ENCODE data around the gene BSN.

BSN gene

DNA sequence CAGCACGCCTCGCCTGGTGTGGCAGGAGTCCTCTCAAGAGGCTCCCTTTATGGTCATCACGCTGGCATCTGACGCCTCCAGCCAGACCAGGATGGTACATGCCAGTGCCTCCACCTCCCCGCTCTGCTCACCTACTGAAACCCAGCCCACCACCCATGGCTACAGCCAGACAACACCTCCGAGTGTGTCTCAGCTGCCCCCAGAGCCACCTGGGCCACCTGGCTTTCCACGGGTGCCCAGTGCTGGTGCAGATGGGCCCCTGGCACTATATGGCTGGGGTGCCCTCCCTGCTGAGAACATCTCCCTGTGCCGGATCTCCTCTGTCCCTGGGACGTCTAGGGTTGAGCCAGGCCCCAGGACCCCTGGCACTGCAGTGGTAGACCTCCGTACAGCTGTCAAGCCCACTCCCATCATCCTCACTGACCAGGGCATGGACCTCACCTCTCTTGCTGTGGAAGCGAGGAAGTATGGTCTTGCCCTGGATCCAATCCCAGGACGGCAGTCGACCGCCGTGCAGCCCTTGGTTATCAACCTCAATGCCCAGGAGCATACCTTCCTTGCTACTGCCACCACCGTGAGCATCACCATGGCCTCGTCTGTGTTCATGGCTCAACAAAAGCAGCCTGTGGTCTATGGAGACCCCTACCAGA, 100.0 kb downstream of the BSN start:
- DNase-seq (ENCODE audit: low read depth in 2 of 3, low spot score in 2 of 3) = no peak

DNA sequence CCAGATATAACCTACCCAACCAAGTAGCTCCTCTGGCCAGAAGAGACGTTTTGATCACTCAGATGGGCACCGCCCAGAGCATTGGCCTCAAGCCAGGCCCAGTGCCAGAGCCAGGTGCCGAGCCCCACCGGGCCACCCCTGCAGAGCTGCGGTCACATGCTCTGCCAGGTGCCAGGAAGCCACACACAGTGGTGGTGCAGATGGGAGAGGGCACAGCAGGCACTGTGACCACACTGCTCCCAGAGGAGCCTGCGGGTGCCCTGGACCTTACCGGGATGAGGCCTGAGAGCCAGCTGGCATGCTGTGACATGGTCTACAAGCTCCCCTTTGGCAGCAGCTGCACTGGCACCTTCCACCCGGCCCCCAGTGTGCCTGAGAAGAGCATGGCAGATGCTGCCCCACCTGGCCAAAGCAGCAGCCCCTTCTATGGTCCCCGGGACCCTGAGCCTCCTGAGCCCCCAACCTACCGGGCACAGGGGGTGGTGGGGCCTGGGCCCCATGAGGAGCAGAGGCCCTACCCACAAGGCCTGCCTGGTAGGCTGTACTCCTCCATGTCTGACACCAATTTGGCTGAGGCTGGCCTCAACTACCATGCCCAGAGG, 100.8 kb downstream of the BSN start:
- no peak for DNase-seq (ENCODE audit: low read depth in 2 of 3, low spot score in 2 of 3)

DNA sequence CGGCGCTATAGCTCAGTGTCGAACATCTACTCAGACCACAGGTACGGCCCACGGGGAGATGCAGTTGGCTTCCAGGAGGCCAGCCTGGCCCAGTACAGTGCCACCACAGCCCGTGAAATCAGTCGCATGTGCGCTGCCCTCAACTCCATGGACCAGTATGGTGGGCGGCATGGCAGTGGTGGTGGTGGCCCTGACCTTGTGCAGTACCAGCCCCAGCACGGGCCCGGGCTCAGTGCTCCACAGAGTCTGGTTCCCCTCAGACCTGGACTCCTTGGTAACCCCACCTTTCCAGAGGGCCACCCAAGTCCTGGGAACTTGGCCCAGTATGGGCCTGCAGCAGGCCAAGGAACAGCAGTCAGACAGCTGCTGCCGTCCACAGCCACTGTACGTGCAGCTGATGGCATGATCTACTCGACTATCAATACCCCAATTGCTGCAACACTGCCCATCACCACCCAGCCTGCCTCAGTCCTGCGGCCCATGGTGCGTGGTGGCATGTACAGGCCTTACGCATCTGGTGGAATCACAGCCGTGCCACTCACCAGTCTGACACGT, 101.5 kb downstream of the BSN start:
- DNase-seq (ENCODE audit: low read depth in 2 of 3, low spot score in 2 of 3) = no peak

DNA sequence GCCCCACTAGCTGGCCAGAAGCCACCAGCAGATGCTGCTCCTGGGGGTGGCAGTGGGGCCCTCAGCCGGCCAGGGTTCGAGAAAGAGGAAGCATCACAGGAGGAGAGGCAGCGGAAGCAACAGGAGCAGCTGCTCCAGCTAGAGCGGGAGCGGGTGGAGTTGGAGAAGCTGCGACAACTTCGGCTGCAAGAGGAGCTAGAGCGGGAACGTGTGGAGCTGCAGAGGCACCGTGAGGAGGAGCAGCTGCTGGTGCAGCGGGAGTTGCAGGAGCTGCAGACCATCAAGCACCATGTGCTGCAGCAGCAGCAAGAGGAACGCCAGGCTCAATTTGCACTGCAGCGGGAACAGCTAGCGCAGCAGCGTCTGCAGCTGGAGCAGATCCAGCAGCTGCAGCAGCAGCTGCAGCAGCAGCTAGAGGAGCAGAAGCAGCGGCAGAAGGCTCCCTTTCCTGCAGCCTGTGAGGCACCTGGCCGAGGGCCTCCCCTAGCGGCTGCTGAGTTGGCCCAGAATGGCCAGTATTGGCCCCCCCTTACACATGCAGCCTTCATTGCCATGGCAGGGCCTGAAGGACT, 102.3 kb downstream of the BSN start:
- no peak for DNase-seq (ENCODE audit: low read depth in 2 of 3, low spot score in 2 of 3)

DNA sequence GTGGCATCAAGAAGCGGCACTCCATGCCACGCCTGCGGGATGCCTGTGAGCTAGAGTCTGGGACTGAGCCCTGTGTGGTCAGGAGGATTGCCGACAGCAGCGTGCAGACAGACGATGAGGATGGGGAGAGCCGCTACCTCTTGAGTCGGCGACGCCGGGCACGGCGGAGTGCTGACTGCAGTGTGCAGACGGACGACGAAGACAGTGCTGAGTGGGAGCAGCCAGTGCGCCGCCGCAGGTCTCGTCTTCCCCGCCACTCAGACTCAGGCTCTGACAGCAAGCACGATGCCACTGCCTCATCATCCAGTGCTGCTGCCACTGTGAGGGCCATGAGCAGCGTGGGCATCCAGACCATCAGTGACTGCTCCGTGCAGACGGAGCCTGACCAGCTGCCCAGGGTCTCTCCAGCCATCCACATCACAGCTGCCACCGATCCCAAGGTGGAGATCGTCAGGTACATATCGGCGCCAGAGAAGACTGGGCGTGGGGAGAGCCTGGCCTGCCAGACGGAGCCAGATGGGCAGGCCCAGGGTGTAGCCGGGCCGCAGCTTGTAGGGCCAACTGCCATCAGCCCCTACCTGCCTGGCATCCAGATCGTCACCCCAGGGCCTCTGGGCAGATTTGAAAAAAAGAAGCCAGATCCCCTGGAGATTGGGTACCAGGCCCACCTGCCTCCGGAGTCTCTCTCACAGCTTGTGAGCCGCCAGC, 103.1 kb downstream of the BSN start:
- no peak for DNase-seq (ENCODE audit: low read depth in 2 of 3, low spot score in 2 of 3)

DNA sequence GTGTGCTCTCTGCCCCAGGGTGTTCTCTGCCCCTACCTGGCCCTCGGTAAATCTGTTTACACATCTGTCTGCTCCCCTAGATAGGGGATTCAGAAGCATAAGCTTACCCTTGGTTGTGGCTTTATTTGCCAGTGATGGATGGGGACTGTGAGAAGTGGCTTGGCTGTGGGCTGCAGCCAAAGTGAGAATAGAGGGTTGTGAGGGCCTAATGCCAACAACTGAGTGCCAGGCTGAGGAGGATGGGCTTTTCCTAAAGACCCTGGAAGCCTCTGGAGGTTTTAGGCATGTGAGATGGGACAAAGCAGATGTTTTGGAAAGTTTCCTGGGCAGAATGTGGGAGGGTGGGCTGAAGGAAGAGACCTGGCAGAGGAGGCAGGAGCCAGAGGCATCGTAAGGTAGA, 104.4 kb downstream of the BSN start:
- DNase-seq (ENCODE audit: low read depth in 2 of 3, low spot score in 2 of 3) = no peak

DNA sequence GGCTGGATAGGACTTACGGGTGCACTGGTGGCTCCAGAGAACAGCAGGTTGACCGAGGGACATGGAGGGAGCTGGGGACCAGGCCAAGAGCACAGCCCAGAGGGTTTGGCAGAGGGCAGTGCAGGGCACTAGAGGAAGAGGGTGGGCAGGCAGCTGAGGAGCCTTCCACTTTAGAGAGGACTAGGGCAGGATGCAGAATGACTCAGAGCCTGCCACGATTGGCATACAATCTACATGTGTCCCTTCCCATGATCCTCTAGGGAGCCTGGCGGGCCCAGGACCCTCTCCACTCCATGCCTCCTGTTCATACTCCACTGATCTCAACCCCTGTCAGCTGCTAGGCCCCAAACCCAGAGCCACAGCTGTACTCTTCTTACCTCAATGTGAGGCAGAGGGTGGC, 105.5 kb downstream of the BSN start:
- DNase-seq (ENCODE audit: low read depth in 2 of 3, low spot score in 2 of 3) = no peak

DNA sequence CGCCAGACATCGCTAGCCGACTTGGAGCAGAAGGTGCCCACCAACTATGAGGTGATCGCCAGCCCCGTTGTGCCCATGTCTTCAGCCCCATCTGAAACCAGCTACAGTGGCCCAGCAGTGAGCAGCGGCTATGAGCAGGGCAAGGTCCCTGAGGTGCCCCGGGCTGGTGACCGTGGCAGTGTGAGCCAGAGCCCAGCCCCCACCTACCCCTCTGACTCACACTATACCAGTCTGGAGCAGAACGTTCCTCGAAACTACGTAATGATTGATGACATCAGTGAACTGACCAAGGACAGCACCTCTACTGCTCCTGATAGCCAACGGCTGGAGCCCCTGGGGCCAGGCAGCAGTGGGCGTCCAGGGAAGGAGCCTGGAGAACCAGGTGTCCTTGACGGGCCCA, 107.0 kb downstream of the BSN start:
- no peak for DNase-seq (ENCODE audit: low read depth in 2 of 3, low spot score in 2 of 3)

DNA sequence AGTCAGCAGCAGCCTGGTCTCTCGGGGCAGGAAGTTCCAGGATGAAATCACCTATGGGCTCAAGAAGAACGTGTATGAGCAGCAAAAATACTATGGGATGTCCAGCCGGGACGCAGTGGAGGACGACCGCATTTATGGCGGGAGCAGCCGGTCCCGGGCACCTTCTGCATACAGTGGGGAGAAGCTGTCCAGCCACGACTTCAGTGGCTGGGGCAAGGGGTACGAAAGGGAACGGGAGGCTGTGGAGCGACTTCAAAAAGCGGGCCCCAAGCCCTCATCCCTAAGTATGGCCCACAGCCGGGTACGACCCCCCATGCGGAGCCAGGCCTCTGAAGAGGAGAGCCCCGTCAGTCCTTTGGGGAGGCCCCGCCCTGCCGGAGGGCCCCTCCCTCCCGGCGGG, 107.7 kb downstream of the BSN start:
- no peak for DNase-seq (ENCODE audit: low read depth in 2 of 3, low spot score in 2 of 3)

DNA sequence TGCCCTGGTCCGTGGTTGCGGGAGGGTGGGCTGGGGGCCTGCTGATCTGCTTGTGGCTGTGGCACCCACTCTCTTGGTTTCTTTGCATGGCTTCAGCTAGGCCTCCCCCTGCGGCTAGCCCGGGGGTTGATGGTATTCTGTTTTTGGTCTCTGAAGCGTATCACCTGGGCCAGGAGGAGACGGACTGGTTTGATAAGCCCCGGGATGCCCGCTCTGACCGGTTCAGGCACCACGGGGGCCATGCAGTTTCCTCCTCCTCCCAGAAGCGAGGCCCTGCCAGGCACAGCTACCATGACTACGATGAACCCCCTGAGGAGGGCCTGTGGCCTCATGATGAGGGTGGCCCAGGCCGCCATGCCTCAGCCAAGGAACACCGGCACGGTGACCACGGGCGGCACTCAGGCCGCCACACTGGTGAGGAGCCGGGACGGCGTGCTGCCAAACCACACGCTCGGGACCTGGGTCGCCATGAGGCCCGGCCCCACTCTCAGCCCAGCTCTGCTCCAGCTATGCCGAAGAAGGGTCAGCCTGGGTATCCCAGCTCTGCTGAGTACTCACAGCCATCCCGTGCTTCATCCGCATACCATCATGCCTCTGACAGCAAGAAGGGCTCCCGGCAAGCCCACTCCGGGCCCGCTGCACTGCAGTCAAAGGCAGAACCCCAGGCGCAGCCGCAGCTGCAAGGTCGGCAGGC, 108.6 kb downstream of the BSN start:
- DNase-seq (ENCODE audit: low read depth in 2 of 3, low spot score in 2 of 3) = no peak

DNA sequence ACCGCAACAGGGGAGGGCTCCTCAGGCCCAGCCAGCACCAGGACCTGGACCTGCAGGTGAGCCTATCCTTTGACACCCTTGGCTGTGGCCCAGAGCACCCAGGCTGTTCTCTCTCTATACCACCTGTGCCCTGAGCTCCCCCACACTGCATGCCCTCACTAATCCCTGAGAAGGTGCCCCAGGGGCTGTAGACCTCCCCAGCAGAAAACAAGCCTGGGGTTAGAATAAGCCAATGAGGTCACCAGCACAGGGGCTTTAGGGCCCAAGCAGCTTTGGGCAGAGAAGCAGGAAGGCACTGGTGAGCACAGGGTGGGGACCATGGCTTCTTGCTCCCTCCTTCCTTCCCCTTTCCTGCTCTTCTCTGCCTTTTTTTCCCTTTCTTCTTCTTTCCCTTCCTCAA, 109.6 kb downstream of the BSN start:
- no peak for DNase-seq (ENCODE audit: low read depth in 2 of 3, low spot score in 2 of 3)

DNA sequence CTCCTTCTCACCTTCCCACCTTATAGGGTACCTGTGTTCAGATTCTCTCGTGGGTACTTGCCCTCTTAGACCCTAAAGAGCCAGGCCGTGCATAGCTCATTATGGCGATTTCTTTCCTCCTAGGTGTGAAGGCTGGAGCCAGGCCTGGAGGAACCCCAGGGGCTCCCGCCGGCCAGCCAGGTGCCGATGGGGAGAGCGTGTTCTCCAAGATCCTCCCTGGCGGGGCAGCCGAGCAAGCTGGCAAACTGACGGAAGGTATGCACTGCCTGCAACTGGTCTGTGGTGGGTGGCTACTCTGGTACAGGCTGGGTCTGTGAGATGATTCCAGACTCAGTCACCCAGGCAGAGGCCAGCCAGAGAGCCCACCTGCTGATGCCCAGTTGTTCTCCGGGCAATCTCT, 110.0 kb downstream of the BSN start:
- no peak for DNase-seq (ENCODE audit: low read depth in 2 of 3, low spot score in 2 of 3)

DNA sequence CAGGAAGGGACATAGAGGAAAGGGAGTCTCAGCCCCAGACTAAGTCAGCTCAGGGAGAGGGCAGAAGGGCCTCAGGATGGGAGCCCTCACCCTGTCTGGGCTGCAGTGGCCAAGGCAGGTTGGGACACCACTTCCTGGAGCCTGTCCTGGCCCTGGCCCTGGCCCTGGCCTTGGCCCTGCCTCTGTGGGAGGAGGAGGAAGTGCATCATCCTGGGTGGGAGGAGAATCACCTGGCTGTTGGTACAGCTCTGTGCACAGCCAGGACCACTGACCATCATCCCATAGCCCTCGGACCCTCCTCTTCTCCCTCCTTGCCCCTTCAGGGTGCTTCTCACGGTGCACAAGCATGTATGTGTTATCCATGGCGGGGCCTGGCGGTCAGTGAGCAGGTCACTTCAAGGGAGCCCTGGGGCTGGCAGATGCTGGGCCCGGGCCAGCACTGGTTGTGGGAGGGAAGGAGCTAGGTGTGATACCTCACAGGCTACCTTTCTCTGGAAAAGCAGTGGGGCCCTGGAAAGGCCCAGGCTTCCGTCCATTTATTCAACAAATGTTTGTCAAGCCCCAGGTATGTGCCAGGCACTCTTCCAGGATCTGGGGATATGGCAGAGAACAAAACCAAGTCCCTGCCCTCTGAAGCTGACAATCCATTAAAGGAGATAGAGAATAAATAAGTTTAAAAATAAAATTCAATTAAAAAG, 111.7 kb downstream of the BSN start:
- DNase-seq (ENCODE audit: low read depth in 2 of 3, low spot score in 2 of 3) = no peak

DNA sequence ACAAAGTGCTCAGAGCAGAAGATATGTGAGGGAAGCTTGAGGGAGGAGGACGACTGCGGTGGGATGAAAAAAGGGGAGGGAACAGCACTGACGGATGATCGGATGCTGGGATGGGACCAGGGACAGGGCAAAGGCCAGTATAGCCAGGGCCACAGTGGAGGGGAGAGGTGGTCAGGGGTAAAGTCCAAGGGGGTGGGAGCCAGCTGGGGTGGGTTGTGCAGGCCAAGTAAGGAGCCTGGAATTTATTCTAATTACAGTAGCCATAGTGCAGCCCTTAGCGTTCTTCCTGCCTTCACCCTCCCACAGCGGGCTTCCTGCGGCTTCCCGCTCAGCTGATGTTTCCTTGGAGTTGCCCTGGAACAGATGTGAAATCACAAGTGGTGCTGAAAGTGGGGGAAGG, 112.3 kb downstream of the BSN start:
- no peak for DNase-seq (ENCODE audit: low read depth in 2 of 3, low spot score in 2 of 3)

DNA sequence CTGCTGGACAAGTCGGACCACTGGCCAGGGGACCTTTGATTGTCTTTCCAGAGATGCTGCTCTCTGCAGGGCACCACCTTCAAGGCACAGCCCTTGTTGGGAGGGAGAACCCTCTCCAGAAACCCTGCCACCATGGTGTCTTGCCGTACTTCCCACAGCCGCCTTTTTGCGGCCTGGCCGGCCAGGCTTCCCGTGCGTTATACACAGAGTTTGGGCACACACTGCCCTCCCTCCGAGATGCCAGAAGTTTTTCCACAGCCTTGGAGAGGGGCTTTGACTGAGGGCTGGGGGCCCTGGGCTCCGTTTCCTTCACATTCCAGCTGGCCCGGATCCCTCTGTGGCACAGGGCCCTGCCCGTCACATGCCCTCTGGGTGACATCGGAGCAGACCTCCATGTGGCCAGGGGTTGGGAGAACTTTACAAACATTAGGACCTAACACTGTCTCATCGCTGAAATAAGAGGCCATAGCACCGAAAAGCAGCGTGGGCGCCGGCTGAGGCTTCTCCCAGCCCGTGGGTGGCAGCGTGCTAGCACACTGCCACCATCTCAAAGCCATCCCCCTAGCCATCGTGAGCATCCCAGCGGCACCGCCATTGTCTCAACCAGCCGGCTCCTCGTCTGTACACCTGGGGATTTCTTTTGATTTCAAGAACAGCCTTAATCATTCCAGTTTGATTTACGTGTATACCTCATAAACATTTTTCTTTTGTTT, 113.6 kb downstream of the BSN start:
- no peak for DNase-seq (ENCODE audit: low read depth in 2 of 3, low spot score in 2 of 3)

DNA sequence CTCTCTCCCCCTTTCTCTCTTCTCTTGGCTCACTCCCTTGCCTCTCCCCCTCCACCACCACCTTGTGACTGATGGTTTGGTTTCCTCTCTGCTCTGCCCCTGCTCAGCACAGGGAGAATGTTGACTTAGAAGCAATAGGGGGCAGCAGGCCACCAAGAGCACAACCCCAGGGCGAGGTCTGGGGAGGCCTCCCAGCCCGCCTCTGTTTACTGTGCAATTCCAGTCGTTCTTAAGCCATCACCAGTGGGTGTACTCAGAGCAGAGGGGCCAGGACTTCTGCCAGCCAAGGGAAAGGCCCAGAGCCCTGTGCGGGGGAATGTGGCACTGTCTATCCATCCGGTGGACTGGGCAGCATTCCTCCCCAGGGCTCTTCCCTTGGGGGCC, 114.1 kb downstream of the BSN start:
- DNase-seq (ENCODE audit: low read depth in 2 of 3, low spot score in 2 of 3) = no peak

DNA sequence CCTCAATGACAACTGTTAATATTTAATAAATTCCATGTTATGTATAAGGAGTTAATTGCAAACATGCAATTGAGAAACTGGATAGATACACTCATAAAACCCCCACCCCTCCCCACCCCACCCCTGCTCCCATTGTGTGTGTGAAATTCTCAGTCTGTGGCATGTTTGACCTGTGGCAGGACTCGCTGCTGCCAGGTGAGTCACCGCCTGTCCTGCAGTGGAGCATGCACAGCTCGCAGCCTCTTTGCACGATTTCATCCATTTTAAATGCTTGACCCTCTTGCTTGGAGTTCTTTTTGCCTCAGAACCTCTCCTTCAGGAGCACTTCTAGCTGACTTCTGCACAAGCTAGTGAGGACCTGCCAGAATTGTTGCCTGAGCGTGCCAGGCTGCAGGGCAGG, 114.6 kb downstream of the BSN start:
- DNase-seq (ENCODE audit: low read depth in 2 of 3, low spot score in 2 of 3) = no peak

DNA sequence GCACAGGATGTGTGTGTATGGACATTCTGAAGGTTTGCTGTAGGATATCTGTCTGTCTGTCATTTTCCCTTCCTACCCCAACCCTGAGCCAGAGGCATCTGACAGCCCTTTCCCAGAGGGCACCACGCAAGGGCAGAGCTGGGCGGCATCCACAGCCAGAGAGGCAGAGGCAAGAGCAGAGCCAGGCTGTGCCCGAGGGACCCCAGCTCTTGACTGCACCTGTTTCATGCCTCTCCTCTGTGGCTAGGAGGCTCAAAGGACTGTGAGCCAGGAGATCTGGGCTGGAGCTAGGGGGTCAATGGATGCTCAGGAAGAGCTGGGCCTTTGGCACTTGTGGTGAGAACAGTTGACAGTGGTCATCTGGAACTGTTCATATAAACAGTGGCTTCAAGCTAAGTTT, 115.1 kb downstream of the BSN start:
- DNase-seq (ENCODE audit: low read depth in 2 of 3, low spot score in 2 of 3) = no peak

DNA sequence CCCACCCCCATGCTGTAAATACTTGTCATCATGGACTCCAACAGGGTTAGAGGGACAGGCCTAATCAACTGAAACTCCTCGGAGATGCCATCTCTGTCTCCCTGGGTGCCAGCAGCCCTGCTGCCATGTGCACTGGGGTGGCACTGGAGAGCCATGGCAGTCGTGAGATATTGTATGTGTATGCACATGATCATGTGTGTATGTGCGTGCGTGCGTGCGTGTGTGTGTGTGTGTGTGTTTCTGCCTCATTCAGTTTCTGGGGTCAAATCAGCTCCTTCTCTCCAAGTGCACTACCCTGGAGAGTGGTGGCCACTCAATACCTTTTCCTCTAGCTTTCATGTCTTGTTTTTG, 116.6 kb downstream of the BSN start:
- DNase-seq (ENCODE audit: low read depth in 2 of 3, low spot score in 2 of 3) = no peak

All from activated CD8-positive, alpha-beta memory T cell treated with anti-CD3 and anti-CD28 coated beads for 48 hours (primary cell).